SJCRH30 (cell line): ENCODE data around the gene EFCAB13. TPM values are rescaled to one million over a fixed set of nuclear protein-coding genes. Genes with fewer than 3 reads are reported as not detected.
"Not testable (repeated sequence)": the region's sequence is repeated elsewhere in the genome, so short reads cannot be mapped to it uniquely, and the experiment has no call there.

Experiments
- DNase-seq, 2 experiments: peaks; one replicate each; pipeline ENCODE4 v3.0.0-alpha.2; 2015 to 2020
- H3K27ac ChIP-seq: fragments of 250-450 bp; sonication (Bioruptor Pico); 2 replicates; pipeline ENCODE4 v1.5.1; 2020; ENCODE audit warnings: mild to moderate bottlenecking, moderate library complexity
- H3K27me3 ChIP-seq: fragments of 250-450 bp; sonication (Bioruptor Pico); 2 replicates; pipeline ENCODE4 v1.5.1; 2020; ENCODE audit warnings: mild to moderate bottlenecking, moderate library complexity
- H3K36me3 ChIP-seq: fragments of 250-450 bp; sonication (Bioruptor Pico); 2 replicates; pipeline ENCODE4 v1.5.1; 2020; ENCODE audit warnings: mild to moderate bottlenecking, moderate library complexity
- H3K4me1 ChIP-seq: fragments of 250-450 bp; sonication (Bioruptor Pico); 2 replicates; pipeline ENCODE4 v1.5.1; 2020; ENCODE audit warnings: mild to moderate bottlenecking, moderate library complexity
- H3K4me3 ChIP-seq: fragments of 250-450 bp; sonication (Bioruptor Pico); 2 replicates; pipeline ENCODE4 v1.5.1; 2020; ENCODE audit warnings: mild to moderate bottlenecking, moderate library complexity
- H3K9me3 ChIP-seq: fragments of 250-450 bp; sonication (Bioruptor Pico); replicated peaks from 2 replicates; pipeline ENCODE4 v1.5.1; 2020; ENCODE audit warnings: mild to moderate bottlenecking, moderate library complexity
- total RNA-seq: library from RNA; depleted of rRNA; stranded (reverse); fragments of >200 nt; shearing (Covaris generic); gene quantifications from 2 replicates; pipeline ENCODE4 v1.2.3, GENCODE V29; 2014

Gene EFCAB13
- total RNA-seq, 1 experiment from 2014 or later = 7.0 TPM

DNA sequence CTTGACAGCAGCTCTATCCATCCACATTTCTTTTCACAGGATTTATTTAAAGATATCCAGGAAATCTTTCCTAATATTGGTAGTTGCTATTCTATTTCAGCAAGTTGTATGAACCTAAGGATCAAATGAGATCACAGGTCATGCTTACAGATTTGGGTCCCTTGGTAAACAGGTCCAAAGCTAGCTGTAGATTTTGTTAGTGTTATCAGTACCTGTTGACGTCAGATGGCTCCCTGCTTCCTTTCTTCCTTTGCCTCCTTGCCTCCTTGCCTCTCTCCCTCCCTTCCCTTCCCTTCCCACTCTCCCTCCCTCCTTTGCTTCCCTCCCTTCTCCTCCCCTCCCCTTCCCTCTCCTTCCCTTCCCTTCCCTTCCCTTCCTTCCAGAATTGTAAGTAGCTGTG lies 76.6 kb downstream of the EFCAB13 start:
- no peaks in the 10 kb centered on the region for H3K27me3 ChIP-seq
- no peak overlapping the region for H3K4me3 ChIP-seq
- DNase-seq = no peak
- no peaks in the 10 kb centered on the region for H3K9me3 ChIP-seq
- H3K27ac ChIP-seq = no peak overlapping the region
- no peaks in the 10 kb centered on the region for H3K4me1 ChIP-seq
- H3K36me3 ChIP-seq = no peaks in the 10 kb centered on the region

DNA sequence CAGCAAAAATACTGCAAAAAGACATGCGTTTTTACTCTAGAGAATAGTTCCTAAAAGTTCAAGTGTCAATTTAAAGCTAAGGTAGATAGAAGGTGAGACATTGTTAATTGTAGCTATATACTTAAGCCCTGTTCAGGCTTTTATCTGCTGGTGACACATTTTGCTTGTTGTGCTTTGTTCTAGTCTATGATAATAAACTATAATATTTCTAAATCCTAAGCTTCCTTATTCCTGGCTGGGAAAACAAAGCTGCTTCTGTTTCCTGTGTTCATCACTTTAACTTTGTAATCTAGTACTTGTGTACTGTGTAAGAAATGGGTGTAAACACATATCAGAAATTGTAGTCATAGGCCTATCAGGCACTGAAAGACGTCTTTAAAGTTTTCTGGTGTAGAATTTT lies 77.3 kb downstream of the EFCAB13 start:
- H3K27me3 ChIP-seq = no peaks in the 10 kb centered on the region
- H3K4me1 ChIP-seq = no peaks in the 10 kb centered on the region
- no peak overlapping the region for H3K4me3 ChIP-seq
- no peaks in the 10 kb centered on the region for H3K9me3 ChIP-seq
- H3K27ac ChIP-seq = no peak overlapping the region
- no peak for DNase-seq
- no peaks in the 10 kb centered on the region for H3K36me3 ChIP-seq

DNA sequence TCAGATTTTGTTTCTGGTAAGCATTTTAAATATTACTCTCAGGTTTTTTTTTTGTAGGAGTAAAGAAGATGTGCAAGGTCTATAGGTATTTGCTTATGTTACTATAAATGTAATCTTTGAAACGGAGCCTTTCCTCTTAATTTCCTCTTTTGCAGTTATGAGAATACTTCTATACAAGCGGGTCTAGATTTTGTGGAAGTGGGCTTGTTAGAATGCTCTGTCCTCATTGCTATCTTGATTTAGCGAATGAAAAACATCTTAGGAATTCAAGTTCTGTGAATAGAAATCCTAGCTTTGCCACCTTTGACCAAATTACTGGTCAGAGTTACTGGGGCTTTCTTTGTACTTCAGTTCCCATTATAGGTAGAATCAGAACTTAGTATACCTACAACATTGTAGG lies 80.3 kb downstream of the EFCAB13 start:
- H3K27me3 ChIP-seq = no peaks in the 10 kb centered on the region
- no peak for DNase-seq
- H3K36me3 ChIP-seq = no peaks in the 10 kb centered on the region
- H3K4me1 ChIP-seq = no peaks in the 10 kb centered on the region
- H3K4me3 ChIP-seq = no peak overlapping the region
- no peak overlapping the region for H3K27ac ChIP-seq
- H3K9me3 ChIP-seq = no peaks in the 10 kb centered on the region

DNA sequence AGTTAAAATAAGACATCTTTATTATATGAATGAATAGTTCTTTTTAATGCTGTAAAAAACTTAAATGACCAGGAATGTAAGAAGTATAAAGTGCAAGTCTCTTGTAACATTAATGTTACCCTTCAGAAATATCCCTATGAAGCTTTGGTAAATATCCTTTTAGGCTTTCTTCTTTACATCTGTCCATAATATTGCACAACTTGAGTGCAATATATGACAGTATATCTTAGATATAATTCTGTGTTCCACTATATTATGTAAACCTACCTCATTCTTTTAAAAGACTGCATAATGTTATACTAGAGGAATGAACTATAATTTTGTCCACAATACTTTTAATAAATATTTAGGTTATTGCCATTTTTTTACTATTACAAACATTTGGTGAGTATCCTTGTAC lies 81.1 kb downstream of the EFCAB13 start:
- H3K9me3 ChIP-seq = no peaks in the 10 kb centered on the region
- H3K36me3 ChIP-seq = no peaks in the 10 kb centered on the region
- no peaks in the 10 kb centered on the region for H3K27me3 ChIP-seq
- no peak overlapping the region for H3K4me3 ChIP-seq
- DNase-seq = no peak
- H3K27ac ChIP-seq = no peak overlapping the region
- no peaks in the 10 kb centered on the region for H3K4me1 ChIP-seq

DNA sequence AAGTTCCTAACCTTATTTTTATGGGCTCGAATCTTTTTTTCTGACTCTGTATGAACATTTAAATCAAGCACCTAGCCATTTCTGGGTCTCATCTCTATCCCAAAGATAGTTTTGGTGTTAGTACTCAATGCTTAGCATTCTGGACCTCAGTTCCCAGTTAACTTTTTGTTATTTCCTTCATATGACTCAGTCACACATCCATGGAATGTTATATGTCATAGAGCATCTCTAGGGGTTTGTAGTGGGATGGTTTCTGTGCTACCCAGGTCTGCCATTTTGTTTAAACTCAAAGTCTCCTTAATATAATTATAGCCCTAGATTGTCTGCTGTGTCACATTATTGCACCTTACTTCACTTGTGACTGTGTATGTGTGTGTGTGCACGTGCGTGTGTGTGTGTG lies 90.1 kb downstream of the EFCAB13 start:
- no peaks in the 10 kb centered on the region for H3K36me3 ChIP-seq
- H3K27ac ChIP-seq = no peak overlapping the region
- no peaks in the 10 kb centered on the region for H3K27me3 ChIP-seq
- H3K4me3 ChIP-seq = no peak overlapping the region
- H3K9me3 ChIP-seq = no peaks in the 10 kb centered on the region
- no peaks in the 10 kb centered on the region for H3K4me1 ChIP-seq
- no peak for DNase-seq

DNA sequence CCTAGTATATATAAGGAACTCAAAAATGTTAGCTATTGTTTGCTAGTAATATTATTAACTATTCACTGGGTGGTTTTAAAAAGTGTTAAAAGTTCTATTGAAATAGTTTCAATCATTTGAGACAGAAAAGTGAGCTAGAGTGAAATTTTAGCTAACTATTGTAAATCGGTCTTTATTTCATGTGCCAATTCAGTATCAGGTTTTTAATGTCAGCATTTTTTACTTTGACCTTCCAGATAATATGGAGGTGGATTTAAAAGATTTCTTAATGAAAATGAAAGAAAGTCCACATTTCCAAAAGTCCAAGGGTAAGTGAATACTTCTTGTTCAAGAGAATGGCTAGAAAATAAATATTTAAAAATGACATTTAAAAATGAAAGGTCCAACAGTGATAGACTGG lies 90.9 kb downstream of the EFCAB13 start:
- no peak overlapping the region for H3K27ac ChIP-seq
- H3K9me3 ChIP-seq = no peaks in the 10 kb centered on the region
- DNase-seq = no peak
- H3K4me1 ChIP-seq = no peaks in the 10 kb centered on the region
- H3K36me3 ChIP-seq = no peaks in the 10 kb centered on the region
- H3K27me3 ChIP-seq = no peaks in the 10 kb centered on the region
- H3K4me3 ChIP-seq = no peak overlapping the region

DNA sequence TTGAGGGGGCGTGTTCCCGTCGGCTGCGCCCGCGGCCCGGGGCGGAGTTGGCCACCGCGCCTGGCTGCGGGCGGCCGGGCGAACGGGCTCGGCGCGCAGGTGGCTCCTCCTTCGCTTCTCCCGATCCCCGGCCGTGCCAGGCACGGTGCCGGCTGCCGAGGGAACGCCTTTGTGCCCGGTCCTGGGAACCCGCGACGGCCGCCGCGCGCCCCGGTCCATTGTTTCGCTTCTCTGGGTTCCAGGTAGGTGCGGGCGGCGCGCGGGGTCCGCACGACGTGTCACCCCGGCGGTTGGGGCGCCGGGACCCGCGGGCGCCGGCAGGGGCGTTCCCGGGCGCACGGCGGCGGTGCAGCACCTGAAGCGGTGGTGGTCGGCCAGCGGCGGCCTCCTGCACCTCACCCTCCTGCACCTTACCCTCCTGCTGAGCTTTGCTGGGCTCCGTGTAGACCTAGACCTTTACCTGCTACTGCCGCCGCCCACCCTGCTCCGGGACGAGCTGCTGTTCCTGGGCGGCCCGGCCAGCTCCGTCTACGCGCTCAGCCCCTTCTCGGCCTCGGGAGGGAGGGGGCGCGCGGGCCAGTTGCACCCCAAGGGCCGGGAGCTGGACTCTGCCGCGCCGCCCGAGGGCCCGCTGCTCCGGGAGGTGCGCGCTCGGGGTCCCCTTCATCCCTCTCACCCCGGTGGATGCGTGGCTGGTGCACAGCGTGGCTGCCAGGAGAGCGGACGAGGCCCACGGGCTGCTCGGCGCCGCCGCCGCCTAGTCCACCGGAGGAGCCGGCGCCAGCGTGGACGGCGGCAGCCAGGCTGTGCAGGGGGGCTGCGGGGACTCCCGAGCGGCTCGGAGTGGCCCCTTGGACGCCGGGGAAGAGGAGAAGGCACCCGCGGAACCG lies 99.9 kb downstream of the EFCAB13 start:
- H3K9me3 ChIP-seq = peaks cover 2% of the 10 kb centered on the region; the same call in 1 of the 2 replicates
- H3K27me3 ChIP-seq = no peaks in the 10 kb centered on the region
- no peak overlapping the region for H3K4me3 ChIP-seq
- no peak for DNase-seq
- H3K27ac ChIP-seq = no peak overlapping the region
- H3K4me1 ChIP-seq = no peaks in the 10 kb centered on the region
- 0 out of 2 replicates have a peak, but pooled peaks cover 6% of the 10 kb centered on the region for H3K36me3 ChIP-seq

DNA sequence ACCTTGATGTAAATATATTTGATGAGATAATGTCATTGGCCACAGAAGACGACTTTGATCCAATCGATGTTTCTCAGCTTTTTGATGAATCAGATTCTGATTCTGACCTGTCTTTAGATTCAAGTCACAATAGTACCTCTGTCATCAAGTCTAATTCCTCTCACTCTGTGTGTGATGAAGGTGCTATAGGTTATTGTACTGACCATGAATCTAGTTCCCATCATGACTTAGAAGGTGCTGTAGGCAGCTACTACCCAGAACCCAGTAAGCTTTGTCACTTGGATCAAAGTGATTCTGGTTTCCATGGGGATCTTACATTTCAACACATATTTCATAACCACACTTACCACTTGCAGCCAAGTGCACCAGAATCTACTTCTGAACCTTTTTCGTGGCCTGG lies 101.5 kb downstream of the EFCAB13 start:
- H3K36me3 ChIP-seq, H3K27ac ChIP-seq, H3K4me3 ChIP-seq, H3K27me3 ChIP-seq, H3K4me1 ChIP-seq, H3K9me3 ChIP-seq, DNase-seq: not testable (repeated sequence)

DNA sequence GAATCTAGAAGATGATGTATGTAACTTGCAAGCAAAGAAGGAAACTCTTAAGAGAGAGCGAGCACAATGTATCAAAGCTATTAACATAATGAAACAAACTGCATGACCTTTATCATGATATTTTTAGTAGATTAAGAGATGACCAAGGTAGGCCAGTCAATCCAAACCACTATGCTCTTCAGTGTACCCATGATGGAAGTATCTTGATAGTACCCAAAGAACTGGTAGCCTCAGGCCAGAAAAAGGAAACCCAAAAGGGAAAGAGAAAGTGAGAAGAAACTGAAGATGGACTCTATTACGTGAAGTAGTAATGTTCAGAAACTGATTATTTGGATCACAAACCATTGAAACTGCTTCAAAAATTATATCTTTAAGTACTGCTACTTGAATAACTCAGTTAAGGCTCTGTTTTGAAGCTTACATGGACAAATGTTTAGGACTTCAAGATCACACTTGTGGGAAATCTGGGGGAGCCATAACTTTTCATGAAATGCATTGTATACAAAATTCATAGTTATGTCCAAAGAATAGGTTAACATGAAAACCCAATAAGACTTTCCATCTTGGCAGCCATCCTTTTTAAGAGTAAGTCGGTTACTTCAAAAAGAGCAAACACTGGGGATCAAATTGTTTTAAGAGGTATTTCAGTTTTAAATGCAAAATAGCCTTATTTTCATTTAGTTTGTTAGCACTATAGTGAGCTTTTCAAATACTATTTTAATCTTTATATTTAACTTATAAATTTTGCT lies 102.3 kb downstream of the EFCAB13 start:
- H3K4me3 ChIP-seq, DNase-seq, H3K9me3 ChIP-seq, H3K36me3 ChIP-seq, H3K27me3 ChIP-seq, H3K27ac ChIP-seq, H3K4me1 ChIP-seq: not testable (repeated sequence)

DNA sequence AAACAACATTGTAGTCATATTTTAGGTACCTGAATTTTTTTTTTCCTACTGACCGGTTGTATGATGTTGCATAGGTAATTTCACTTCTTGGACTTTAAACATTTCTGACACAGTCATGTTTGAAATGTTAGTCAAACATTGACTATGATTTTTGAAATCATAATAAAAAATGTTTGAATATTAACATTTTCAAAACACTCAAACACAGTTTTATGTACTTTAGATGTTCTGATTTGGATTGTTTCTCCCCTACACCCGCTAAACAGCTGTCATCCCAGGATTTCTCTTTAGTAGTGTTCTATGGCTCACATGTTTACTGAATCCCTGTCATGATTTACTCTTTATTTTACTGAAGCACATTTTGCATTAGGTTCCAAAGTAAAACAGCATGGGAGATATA lies 104.2 kb downstream of the EFCAB13 start:
- DNase-seq = no peak
- Histone ChIP-seq H3K27me3 (no peaks in the 10 kb centered on the region), H3K4me1 (no peaks in the 10 kb centered on the region), H3K36me3 (0 out of 2 replicates have a peak, but pooled peaks cover 6% of the 10 kb centered on the region), H3K4me3 (no peak overlapping the region), H3K9me3 (0 out of 2 replicates have a peak, but pooled peaks cover 3% of the 10 kb centered on the region), H3K27ac (no peak overlapping the region)

DNA sequence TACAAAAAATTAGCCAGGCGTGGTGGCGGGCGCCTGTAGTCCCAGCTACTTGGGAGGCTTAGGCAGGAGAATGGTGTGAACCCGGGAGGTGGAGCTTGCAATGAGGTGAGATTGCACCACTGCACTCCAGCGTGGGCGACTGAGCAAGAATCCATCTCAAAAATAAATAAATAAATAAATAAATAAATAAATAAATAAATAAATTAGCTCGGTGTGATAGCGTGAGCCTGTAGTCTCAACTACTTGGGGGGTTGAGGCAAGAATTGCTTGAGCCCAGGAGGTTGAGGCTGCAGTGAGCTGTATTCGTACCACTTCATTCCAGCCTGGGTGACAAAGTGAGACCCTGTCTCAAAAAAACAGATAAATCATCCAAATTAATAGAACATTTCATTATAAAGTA lies 108.5 kb downstream of the EFCAB13 start:
- H3K27me3 ChIP-seq, H3K4me1 ChIP-seq, DNase-seq, H3K9me3 ChIP-seq, H3K27ac ChIP-seq, H3K4me3 ChIP-seq, H3K36me3 ChIP-seq: not testable (repeated sequence)

DNA sequence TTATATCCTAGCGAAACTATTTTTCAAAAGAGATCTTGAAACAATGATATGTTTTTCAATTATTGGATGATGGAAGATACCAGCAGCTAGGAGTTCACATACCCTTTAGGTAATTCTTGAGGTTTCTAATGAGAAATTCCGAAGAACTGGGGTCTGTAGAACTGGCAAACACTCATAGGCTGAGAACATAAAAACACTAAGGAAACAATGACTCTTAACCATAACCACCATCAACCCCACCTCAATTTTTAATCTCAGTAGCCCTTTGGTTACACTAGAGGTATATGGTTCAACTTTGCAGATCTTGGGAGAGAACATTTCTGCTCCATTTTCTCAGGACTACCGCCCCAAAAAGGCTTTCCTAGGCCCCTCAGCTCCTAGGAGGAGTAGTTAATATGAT lies 141.4 kb downstream of the EFCAB13 start:
- no peak overlapping the region for H3K4me3 ChIP-seq
- H3K4me1 ChIP-seq = no peaks in the 10 kb centered on the region
- H3K27ac ChIP-seq = no peak overlapping the region
- no peaks in the 10 kb centered on the region for H3K9me3 ChIP-seq
- 0 out of 2 replicates have a peak, but pooled peaks cover under 1% of the 10 kb centered on the region for H3K36me3 ChIP-seq
- no peak for DNase-seq
- H3K27me3 ChIP-seq = no peaks in the 10 kb centered on the region

DNA sequence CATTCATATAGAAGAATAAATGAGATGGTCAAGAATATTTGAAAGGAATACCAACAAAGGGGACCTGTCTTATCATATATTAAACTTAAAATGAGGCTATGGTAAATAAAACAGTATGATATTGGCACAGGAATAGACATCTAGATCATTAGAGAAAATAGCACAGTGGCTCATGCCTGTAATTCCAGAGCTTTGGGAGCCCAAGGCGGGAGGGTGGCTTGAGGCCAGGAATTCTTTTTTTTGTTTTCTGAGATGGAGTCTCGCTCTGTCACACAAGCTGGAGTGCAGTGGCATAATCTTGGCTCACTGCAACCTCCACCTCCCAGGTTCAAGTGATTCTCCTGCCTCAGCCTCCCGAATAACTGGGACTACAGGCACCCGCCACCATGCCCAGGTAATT lies 143.2 kb downstream of the EFCAB13 start:
- not testable (repeated sequence) for H3K9me3 ChIP-seq, H3K27ac ChIP-seq, H3K36me3 ChIP-seq, H3K4me1 ChIP-seq, DNase-seq, H3K27me3 ChIP-seq, H3K4me3 ChIP-seq

DNA sequence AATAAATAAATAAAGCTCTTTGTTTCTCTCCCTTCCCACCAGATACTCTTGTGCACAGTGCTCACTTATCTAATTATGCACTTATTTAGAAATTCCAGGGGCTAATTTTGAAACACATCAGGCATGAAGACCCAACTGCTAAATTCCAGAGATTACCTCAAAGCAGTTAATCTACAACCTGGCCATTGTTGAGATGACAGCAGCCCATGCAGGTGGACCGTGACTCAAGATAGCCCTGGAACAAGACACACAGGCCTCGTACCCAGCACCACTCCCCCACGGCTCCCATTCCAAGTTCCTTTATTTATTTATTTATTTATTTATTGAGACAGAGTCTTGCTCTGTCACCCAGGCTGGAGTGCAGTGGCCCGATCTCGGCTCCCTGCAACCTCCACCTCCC lies 147.1 kb downstream of the EFCAB13 start:
- H3K4me3 ChIP-seq = no peak overlapping the region
- DNase-seq = no peak
- H3K27ac ChIP-seq = no peak overlapping the region
- H3K27me3 ChIP-seq = no peaks in the 10 kb centered on the region
- no peaks in the 10 kb centered on the region for H3K9me3 ChIP-seq
- H3K4me1 ChIP-seq = no peaks in the 10 kb centered on the region
- 0 out of 2 replicates have a peak, but pooled peaks cover 5% of the 10 kb centered on the region for H3K36me3 ChIP-seq

DNA sequence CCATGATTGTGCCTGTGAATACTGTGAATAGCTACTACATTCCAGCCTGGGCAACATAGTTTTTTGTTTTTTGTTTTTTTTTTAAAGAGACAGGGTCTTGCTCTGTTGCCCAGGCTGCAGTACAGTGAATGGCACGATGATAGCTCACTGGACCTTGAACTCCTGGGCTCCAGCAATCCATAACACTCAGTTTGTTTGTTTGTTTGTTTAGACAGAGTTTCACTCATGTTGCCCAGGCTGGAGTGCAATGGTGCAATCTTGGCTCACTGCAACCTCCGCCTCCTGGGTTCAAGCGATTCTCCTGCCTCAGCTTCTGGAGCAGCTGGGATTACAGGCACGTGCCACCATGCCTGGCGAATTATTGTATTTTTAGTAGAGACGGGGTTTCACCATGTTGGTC lies 148.3 kb downstream of the EFCAB13 start:
- H3K27ac ChIP-seq, DNase-seq, H3K27me3 ChIP-seq, H3K36me3 ChIP-seq, H3K4me3 ChIP-seq, H3K9me3 ChIP-seq, H3K4me1 ChIP-seq: not testable (repeated sequence)
